Tongue (tissue), 2 donors: ENCODE results near the gene CS. TPM values are rescaled to one million over a fixed set of nuclear protein-coding genes. Genes with fewer than 3 reads are reported as not detected.

Source experiments
- DNase-seq: peaks from one replicate; pipeline ENCODE4 v3.0.0-alpha.2; 2015
- total RNA-seq: library from RNA; depleted of rRNA; stranded (reverse); fragments of >200 nt; gene quantifications from one replicate; pipeline ENCODE4 v1.2.3, GENCODE V29; 2014

The CS gene
- total RNA-seq, 1 donor from 2014 or later: 235 TPM

GRCh38 chr12:56243731-56244181 is 56.4 kb downstream of the CS start:
- DNase-seq: peak; percentile 12

GRCh38 chr12:56242986-56243385 is 57.1 kb downstream of the CS start:
- DNase-seq: no peak

- no peak for DNase-seq
Measured at GRCh38 chr12:56241424-56242303, 58.5 kb downstream of the CS start.

GRCh38 chr12:56237552-56237951 is 62.6 kb downstream of the CS start:
- no peak for DNase-seq

GRCh38 chr12:56236985-56237384 is 63.1 kb downstream of the CS start:
- DNase-seq: no peak

- no peak for DNase-seq
Measured at GRCh38 chr12:56236091-56236490, 64.0 kb downstream of the CS start.

- no peak for DNase-seq
Measured at GRCh38 chr12:56234746-56235436, 65.2 kb downstream of the CS start.

GRCh38 chr12:56231184-56231582 is 68.9 kb downstream of the CS start:
- no peak for DNase-seq

- DNase-seq: no peak
Measured at GRCh38 chr12:56230432-56231183, 69.5 kb downstream of the CS start.

- no peak for DNase-seq
Measured at GRCh38 chr12:56229916-56230431, 70.2 kb downstream of the CS start, which contains the start of gene SLC39A5. TSS of gene SLC39A5 (plus strand) at chr12:56230051. CDS start at chr12:56231275, 1,224 bp downstream.

GRCh38 chr12:56229082-56229481 is 71.0 kb downstream of the CS start:
- no peak for DNase-seq

- DNase-seq: no peak
Measured at GRCh38 chr12:56224954-56225353, 75.2 kb downstream of the CS start.

- DNase-seq: peak; percentile 99
Measured at GRCh38 chr12:56224102-56224701, 75.9 kb downstream of the CS start, which contains the start of gene NABP2. TSS of gene NABP2 (plus strand) at chr12:56224342. CDS start at chr12:56224857, 515 bp downstream.

- DNase-seq: no peak
Measured at GRCh38 chr12:56223571-56224101, 76.5 kb downstream of the CS start.

GRCh38 chr12:56222531-56222895 is 77.6 kb downstream of the CS start:
- no peak for DNase-seq

- peak; percentile 99 for DNase-seq
Measured at GRCh38 chr12:56221757-56222530, 78.2 kb downstream of the CS start, which contains the start of gene RNF41. TSS of gene RNF41 (minus strand) at chr12:56221922. CDS start at chr12:56214047, 7,875 bp downstream.
